Measurements from ENCODE around the gene ENPP7. TPM values are rescaled to one million over a fixed set of nuclear protein-coding genes. Genes with fewer than 3 reads are reported as not detected.

ENPP7 gene
- total and polyA plus RNA-seq, 4 donors: 0.31 TPM; not detected in 3

DNA sequence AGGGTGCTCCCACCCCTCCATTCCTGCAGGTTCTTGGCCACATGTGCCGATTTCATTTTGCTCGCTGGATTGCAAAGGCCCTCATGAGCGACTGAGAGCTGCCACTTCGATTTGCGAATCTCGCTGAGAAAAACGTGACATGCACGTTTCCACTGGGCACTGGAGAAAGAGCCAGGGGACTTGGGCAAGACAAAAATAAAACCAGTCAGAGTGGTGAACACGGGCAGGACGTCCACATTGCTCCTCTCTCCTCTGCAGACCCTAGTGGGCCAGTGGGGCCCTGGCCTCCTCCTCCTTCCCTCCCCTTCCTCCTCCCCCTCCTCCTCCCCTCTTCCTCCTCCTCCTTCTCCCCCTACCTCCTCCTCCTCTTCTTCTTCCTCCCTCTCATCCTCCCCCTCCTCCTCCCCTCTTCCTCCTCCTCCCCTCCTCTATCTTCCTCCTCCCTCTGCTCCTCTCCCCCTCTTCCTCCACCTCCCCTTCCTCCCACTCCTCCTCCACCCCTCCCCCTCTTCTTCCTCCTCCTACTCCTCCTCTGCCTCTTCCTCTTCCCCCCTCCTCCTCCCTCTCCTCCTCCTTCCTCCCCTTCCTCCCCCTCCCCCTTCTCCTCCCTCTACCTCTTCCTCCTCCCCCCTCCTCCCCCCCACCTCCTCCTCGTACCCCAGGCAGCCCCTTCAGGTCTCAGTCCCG lies 28.1 kb upstream of the ENPP7 start:
- TF ChIP-seq, protein P1, sequence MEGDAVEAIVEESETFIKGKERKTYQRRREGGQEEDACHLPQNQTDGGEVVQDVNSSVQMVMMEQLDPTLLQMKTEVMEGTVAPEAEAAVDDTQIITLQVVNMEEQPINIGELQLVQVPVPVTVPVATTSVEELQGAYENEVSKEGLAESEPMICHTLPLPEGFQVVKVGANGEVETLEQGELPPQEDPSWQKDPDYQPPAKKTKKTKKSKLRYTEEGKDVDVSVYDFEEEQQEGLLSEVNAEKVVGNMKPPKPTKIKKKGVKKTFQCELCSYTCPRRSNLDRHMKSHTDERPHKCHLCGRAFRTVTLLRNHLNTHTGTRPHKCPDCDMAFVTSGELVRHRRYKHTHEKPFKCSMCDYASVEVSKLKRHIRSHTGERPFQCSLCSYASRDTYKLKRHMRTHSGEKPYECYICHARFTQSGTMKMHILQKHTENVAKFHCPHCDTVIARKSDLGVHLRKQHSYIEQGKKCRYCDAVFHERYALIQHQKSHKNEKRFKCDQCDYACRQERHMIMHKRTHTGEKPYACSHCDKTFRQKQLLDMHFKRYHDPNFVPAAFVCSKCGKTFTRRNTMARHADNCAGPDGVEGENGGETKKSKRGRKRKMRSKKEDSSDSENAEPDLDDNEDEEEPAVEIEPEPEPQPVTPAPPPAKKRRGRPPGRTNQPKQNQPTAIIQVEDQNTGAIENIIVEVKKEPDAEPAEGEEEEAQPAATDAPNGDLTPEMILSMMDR (IDR thresholded peaks at IDR 0.05; ENCODE audit: control extremely low read depth, extremely low read depth): no peak
- Histone ChIP-seq H3K4me1 (ENCODE audit: control insufficient read depth in 5 of 5, insufficient read depth in 5 of 5, low read length in 5 of 5) (peaks cover 0 to 16% (median 3%) of the 10 kb centered on the region in 5 donors), H3K27me3 (ENCODE audit: control insufficient read depth in 3 of 3, insufficient read depth in 3 of 3, low read length in 2 of 3) (no peaks in the 10 kb centered on the region), H3K4me3 (no peak overlapping the region), H3K9ac (ENCODE audit: insufficient read depth in 1 of 2, low read length in 2 of 2) (no peak overlapping the region), H3K27ac (ENCODE audit: low read depth in 1 of 2, low read length in 1 of 2) (no peak overlapping the region), H3K9me3 (ENCODE audit: control insufficient read depth in 4 of 4, insufficient read depth in 3 of 4, low read length in 3 of 4) (no peaks in the 10 kb centered on the region), H3K36me3 (ENCODE audit: control insufficient read depth in 4 of 4, insufficient read depth in 4 of 4, low read length in 4 of 4) (no peaks in the 10 kb centered on the region)
- ATAC-seq (ENCODE audit: insufficient read depth, low FRiP score) (no peak), DNase-seq (no peak)
- WGBS, 2 donors: 36 to 40% methylated on average over 12 of the region's 12 CpGs

DNA sequence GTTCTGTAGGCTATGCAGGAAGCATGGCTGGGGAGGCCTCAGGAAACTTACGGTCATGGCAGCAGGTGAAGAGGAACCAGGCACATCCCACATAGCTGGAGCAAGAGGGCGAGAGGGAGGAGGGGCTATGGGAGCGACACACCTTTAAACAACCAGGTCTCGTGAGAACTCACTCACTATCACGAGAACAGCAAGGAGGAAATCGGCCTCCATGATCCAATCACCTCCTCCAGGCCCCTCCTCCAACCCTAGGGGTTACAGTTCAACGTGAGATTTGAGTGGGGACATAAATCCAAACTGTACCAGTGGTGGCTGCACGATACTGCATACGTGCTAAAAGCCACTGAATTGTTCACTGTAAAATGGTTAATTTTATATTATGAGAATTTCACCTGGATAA lies 26.1 kb upstream of the ENPP7 start:
- Histone ChIP-seq H3K27me3 (ENCODE audit: control insufficient read depth in 3 of 3, insufficient read depth in 3 of 3, low read length in 2 of 3) (no peaks in the 10 kb centered on the region), H3K9ac (ENCODE audit: insufficient read depth in 1 of 2, low read length in 2 of 2) (no peak overlapping the region), H3K36me3 (ENCODE audit: control insufficient read depth in 4 of 4, insufficient read depth in 4 of 4, low read length in 4 of 4) (no peaks in the 10 kb centered on the region), H3K9me3 (ENCODE audit: control insufficient read depth in 4 of 4, insufficient read depth in 3 of 4, low read length in 3 of 4) (no peaks in the 10 kb centered on the region), H3K4me3 (no peak overlapping the region), H3K4me1 (ENCODE audit: control insufficient read depth in 5 of 5, insufficient read depth in 5 of 5, low read length in 5 of 5) (peaks cover 0 to 9% (median 3%) of the 10 kb centered on the region in 5 donors), H3K27ac (ENCODE audit: low read depth in 1 of 2, low read length in 1 of 2) (no peak overlapping the region)
- 84% methylated on average over 9 of the region's 9 CpGs for WGBS, 2 donors
- DNase-seq (no peak), ATAC-seq (ENCODE audit: insufficient read depth, low FRiP score) (no peak)
- TF ChIP-seq, protein P1 (IDR thresholded peaks at IDR 0.05; ENCODE audit: control extremely low read depth, extremely low read depth): no peak

DNA sequence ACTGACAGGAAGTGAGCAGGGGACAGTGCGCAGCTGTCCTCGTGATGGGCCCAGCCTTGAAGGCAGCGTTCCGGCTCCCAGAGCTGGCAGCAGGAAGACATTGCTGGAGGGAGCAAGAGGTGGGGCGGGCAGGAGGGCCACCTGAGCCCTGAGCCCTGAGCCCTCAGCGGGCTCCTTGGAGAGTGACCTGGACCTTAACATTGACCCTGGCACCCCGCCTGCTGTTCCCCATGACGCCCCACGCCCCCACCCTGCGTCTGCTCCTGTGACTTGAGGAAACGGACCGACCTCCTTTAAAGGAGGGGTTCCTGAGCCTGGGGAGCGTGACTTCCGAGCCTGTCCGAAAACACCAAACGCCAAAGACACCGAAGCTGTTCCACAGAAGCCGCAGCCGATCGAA lies 25.1 kb upstream of the ENPP7 start:
- no peak overlapping the region for H3K4me3 ChIP-seq
- H3K4me1 ChIP-seq (ENCODE audit: control insufficient read depth in 5 of 5, insufficient read depth in 5 of 5, low read length in 5 of 5): peaks cover 0 to 7% (median 3%) of the 10 kb centered on the region in 5 donors
- no peaks in the 10 kb centered on the region for H3K27me3 ChIP-seq (ENCODE audit: control insufficient read depth in 3 of 3, insufficient read depth in 3 of 3, low read length in 2 of 3)
- WGBS, 2 donors: 68 to 77% methylated on average over 20 of the region's 20 CpGs
- no peak overlapping the region for H3K9ac ChIP-seq (ENCODE audit: insufficient read depth in 1 of 2, low read length in 2 of 2)
- TF ChIP-seq, protein P1 (IDR thresholded peaks at IDR 0.05; ENCODE audit: control extremely low read depth, extremely low read depth): no peak
- H3K9me3 ChIP-seq (ENCODE audit: control insufficient read depth in 4 of 4, insufficient read depth in 3 of 4, low read length in 3 of 4): no peaks in the 10 kb centered on the region
- no peak overlapping the region for H3K27ac ChIP-seq (ENCODE audit: low read depth in 1 of 2, low read length in 1 of 2)
- no peaks in the 10 kb centered on the region for H3K36me3 ChIP-seq (ENCODE audit: control insufficient read depth in 4 of 4, insufficient read depth in 4 of 4, low read length in 4 of 4)
- ATAC-seq (ENCODE audit: insufficient read depth, low FRiP score) (no peak), DNase-seq (no peak)
